ENCODE data around the gene GAREM1. TPM values are rescaled to one million over a fixed set of nuclear protein-coding genes. Genes with fewer than 3 reads are reported as not detected.
A peak's percentile ranks its signal among the peaks of the same experiment; 100 is the strongest.
"Not testable (repeated sequence)": the region's sequence is repeated elsewhere in the genome, so short reads cannot be mapped to it uniquely, and the experiment has no call there.

The GAREM1 gene
- total RNA-seq, 1 donor from 2014 or later: 7.7 TPM

DNA sequence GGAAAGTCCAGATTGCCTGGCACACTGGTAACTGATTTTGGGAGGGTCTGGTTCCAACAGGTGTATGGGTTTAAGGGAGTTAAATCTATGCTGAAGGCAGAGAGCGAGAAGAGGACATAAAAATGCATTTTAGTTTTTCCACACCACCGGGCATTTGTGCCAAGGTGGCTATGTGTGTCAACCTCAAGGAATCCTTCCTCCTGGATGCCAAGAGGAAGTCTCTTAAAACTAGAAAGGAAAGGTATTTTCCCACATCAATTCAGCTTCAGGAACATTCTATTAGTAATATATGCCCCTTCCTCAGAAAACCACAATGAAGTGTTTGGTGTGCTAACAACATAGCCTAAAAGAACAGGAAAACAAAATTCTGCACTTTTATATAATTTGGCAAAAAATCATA, 5.4 kb upstream of the GAREM1 start:
- peaks cover 17% of the 10 kb centered on the region for H3K27me3 Mint-ChIP-seq (ENCODE audit: low read depth)

DNA sequence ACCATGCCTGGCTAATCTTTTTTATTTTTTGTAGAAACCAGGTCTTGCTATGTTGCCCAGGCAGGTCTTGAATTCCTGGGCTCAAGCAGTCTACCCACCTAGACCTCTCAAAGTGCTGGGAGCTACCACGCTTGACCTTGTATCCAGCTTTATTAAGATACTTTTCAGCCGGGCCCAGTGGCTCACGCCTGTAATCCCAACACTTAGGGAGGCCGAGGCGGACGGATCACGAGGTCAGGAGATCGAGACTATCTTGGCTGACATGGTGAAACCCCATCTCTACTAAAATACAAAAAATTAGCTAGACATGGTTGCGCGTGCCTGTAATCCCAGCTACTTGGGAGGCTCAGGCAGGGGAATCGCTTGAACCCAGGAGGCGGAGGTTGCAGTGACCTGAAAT, 4.4 kb upstream of the GAREM1 start:
- H3K27me3 Mint-ChIP-seq (ENCODE audit: low read depth): peaks cover 16% of the 10 kb centered on the region
- H3K9me3 Mint-ChIP-seq (ENCODE audit: low read depth); DNase-seq (ENCODE audit: low spot score); H3K36me3 Mint-ChIP-seq (ENCODE audit: low read depth); H3K4me3 Mint-ChIP-seq (ENCODE audit: unreplicated experiment); H3K4me1 Mint-ChIP-seq (ENCODE audit: low read depth); H3K27ac Mint-ChIP-seq (ENCODE audit: unreplicated experiment): not testable (repeated sequence)

More for the DNA sequence above, 5.4 kb upstream of the GAREM1 start:
- no peak overlapping the region for H3K27ac Mint-ChIP-seq (ENCODE audit: unreplicated experiment)
- no peak for DNase-seq (ENCODE audit: low spot score)
- H3K9me3 Mint-ChIP-seq (ENCODE audit: low read depth): no peaks in the 10 kb centered on the region
- TF ChIP-seq, protein P1, sequence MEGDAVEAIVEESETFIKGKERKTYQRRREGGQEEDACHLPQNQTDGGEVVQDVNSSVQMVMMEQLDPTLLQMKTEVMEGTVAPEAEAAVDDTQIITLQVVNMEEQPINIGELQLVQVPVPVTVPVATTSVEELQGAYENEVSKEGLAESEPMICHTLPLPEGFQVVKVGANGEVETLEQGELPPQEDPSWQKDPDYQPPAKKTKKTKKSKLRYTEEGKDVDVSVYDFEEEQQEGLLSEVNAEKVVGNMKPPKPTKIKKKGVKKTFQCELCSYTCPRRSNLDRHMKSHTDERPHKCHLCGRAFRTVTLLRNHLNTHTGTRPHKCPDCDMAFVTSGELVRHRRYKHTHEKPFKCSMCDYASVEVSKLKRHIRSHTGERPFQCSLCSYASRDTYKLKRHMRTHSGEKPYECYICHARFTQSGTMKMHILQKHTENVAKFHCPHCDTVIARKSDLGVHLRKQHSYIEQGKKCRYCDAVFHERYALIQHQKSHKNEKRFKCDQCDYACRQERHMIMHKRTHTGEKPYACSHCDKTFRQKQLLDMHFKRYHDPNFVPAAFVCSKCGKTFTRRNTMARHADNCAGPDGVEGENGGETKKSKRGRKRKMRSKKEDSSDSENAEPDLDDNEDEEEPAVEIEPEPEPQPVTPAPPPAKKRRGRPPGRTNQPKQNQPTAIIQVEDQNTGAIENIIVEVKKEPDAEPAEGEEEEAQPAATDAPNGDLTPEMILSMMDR (IDR thresholded peaks at IDR 0.05): no peak
- no peaks in the 10 kb centered on the region for H3K36me3 Mint-ChIP-seq (ENCODE audit: low read depth)
- H3K4me3 Mint-ChIP-seq (ENCODE audit: unreplicated experiment): no peak overlapping the region
- H3K4me1 Mint-ChIP-seq (ENCODE audit: low read depth): peaks cover 8% of the 10 kb centered on the region

- Mint-ChIP-seq H3K9me3 (ENCODE audit: low read depth) (no peaks in the 10 kb centered on the region), H3K4me1 (ENCODE audit: low read depth) (peaks cover 23% of the 10 kb centered on the region), H3K4me3 (ENCODE audit: unreplicated experiment) (no peak overlapping the region), H3K36me3 (ENCODE audit: low read depth) (no peaks in the 10 kb centered on the region), H3K27me3 (ENCODE audit: low read depth) (peaks cover 13% of the 10 kb centered on the region), H3K27ac (ENCODE audit: unreplicated experiment) (no peak overlapping the region)
- TF ChIP-seq, protein P1 (IDR thresholded peaks at IDR 0.05): no peak
- no peak for DNase-seq (ENCODE audit: low spot score)
Measured at GRCh38 chr18:32473325-32473724, 2.6 kb upstream of the GAREM1 start.

DNA sequence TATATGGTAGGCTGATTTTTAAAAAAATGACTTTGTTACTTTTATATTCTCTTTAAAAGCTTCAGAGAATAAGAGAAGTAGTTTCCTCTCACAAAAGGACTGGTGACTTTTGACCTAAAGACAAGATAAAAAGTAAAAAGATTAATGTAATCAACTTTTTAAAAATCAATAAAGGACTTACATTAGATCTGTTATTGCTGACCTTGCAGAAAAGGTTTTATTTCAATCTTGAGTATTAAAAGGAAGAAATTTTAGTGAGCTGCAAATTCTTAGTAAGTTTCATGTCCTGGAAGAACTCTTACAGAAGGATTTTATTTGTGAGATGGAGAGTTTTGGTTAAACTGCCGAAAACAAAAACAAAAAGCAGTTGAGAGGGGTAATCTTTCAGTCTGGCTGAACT, 2.2 kb upstream of the GAREM1 start:
- Mint-ChIP-seq H3K4me3 (ENCODE audit: unreplicated experiment) (no peak overlapping the region), H3K27ac (ENCODE audit: unreplicated experiment) (no peak overlapping the region), H3K27me3 (ENCODE audit: low read depth) (peaks cover 13% of the 10 kb centered on the region), H3K9me3 (ENCODE audit: low read depth) (no peaks in the 10 kb centered on the region), H3K4me1 (ENCODE audit: low read depth) (peaks cover 26% of the 10 kb centered on the region), H3K36me3 (ENCODE audit: low read depth) (no peaks in the 10 kb centered on the region)
- TF ChIP-seq, protein P1 (IDR thresholded peaks at IDR 0.05): no peak
- DNase-seq (ENCODE audit: low spot score): no peak

GRCh38 chr18:32470460-32470713, 295 bp downstream of the GAREM1 start:
- no peak for DNase-seq (ENCODE audit: low spot score)
- Mint-ChIP-seq H3K27me3 (ENCODE audit: low read depth) (peaks cover 6% of the 10 kb centered on the region), H3K9me3 (ENCODE audit: low read depth) (no peaks in the 10 kb centered on the region), H3K27ac (ENCODE audit: unreplicated experiment) (no peak overlapping the region), H3K4me3 (ENCODE audit: unreplicated experiment) (peak overlapping the region; percentile 86), H3K36me3 (ENCODE audit: low read depth) (no peaks in the 10 kb centered on the region), H3K4me1 (ENCODE audit: low read depth) (peaks cover 26% of the 10 kb centered on the region)
- TF ChIP-seq, protein P1 (IDR thresholded peaks at IDR 0.05): no peak

GRCh38 chr18:32469691-32470459, 807 bp downstream of the GAREM1 start:
- no peaks in the 10 kb centered on the region for H3K9me3 Mint-ChIP-seq (ENCODE audit: low read depth)
- peak overlapping the region; percentile 78 for H3K27ac Mint-ChIP-seq (ENCODE audit: unreplicated experiment)

More at GRCh38 chr18:32469691-32470459, 807 bp downstream of the GAREM1 start:
- Mint-ChIP-seq H3K27me3 (ENCODE audit: low read depth) (peaks cover 6% of the 10 kb centered on the region), H3K4me1 (ENCODE audit: low read depth) (peaks cover 26% of the 10 kb centered on the region), H3K4me3 (ENCODE audit: unreplicated experiment) (peak overlapping the region; percentile 86), H3K36me3 (ENCODE audit: low read depth) (no peaks in the 10 kb centered on the region)
- peak; percentile 91 for DNase-seq (ENCODE audit: low spot score)
- TF ChIP-seq, protein P1 (IDR thresholded peaks at IDR 0.05): no peak

Measured in chondrocyte (in vitro differentiated cells).